Middle frontal gyrus (tissue), 1 donor: Measurements from ENCODE around the gene PSMC3.
A peak's percentile ranks its signal among the peaks of the same experiment; 100 is the strongest.

ENCODE experiments used
- DNase-seq: peaks from one replicate; pipeline ENCODE4 v3.0.0-alpha.2; 2015; ENCODE audit warnings: low spot score; ENCODE audit errors: extremely low spot score

The PSMC3 gene

GRCh38 chr11:47426062-47426956 lies at the start of gene PSMC3:
TSS of gene PSMC3 (minus strand) at chr11:47426439. CDS start at chr11:47426279, 160 bp downstream.
- DNase-seq = peak; percentile 96

GRCh38 chr11:47470671-47471070 lies 44.4 kb upstream of the PSMC3 start:
- DNase-seq = no peak

- DNase-seq = no peak
These were observed 43.3 kb upstream of the PSMC3 start for GRCh38 chr11:47469361-47470179.

GRCh38 chr11:47468598-47469214 lies 42.5 kb upstream of the PSMC3 start:
- no peak for DNase-seq

- no peak for DNase-seq
These were observed 41.1 kb upstream of the PSMC3 start for GRCh38 chr11:47467357-47467756.

GRCh38 chr11:47466701-47467250 lies 40.5 kb upstream of the PSMC3 start:
- DNase-seq = peak; percentile 58

- no peak for DNase-seq
These were observed 40.0 kb upstream of the PSMC3 start for GRCh38 chr11:47466201-47466600.

- no peak for DNase-seq
These were observed 38.2 kb upstream of the PSMC3 start for GRCh38 chr11:47464483-47464882.

- DNase-seq = no peak
These were observed 35.6 kb upstream of the PSMC3 start for GRCh38 chr11:47461876-47462275.

- no peak for DNase-seq
These were observed 34.5 kb upstream of the PSMC3 start for GRCh38 chr11:47460571-47461235.

GRCh38 chr11:47454258-47454671 lies 28.0 kb upstream of the PSMC3 start:
- DNase-seq = peak; percentile 65

GRCh38 chr11:47453365-47453764 lies 27.1 kb upstream of the PSMC3 start:
- DNase-seq = no peak

GRCh38 chr11:47451990-47452389 lies 25.8 kb upstream of the PSMC3 start:
- DNase-seq = no peak

GRCh38 chr11:47451436-47451835 lies 25.2 kb upstream of the PSMC3 start:
- no peak for DNase-seq

GRCh38 chr11:47449541-47449940 lies 23.3 kb upstream of the PSMC3 start:
- no peak for DNase-seq

- DNase-seq = no peak
These were observed 22.6 kb upstream of the PSMC3 start, which contains the start of gene RAPSN for GRCh38 chr11:47448566-47449427. TSS of gene RAPSN (minus strand) at chr11:47449136. CDS start at chr11:47448964, 172 bp downstream.

- DNase-seq = no peak
These were observed 21.7 kb upstream of the PSMC3 start for GRCh38 chr11:47447906-47448305.

- no peak for DNase-seq
These were observed 20.6 kb upstream of the PSMC3 start for GRCh38 chr11:47446833-47447232.

- no peak for DNase-seq
These were observed 19.6 kb upstream of the PSMC3 start for GRCh38 chr11:47445840-47446239.

GRCh38 chr11:47443817-47444216 lies 17.6 kb upstream of the PSMC3 start:
- no peak for DNase-seq
